Loucy (cell line): Measurements from ENCODE around the gene ZFP90.

Experiments used
- H2AFZ ChIP-seq: fragments of 200-600 bp; sonication (generic); 2 replicates; pipeline ENCODE4 v1.6.0; 2016; ENCODE audit warnings: antibody characterized with exemption, mild to moderate bottlenecking, low read length, moderate library complexity
- H3F3A ChIP-seq: fragments of 200-600 bp; 2 replicates; pipeline ENCODE4 v1.6.0; 2016; ENCODE audit warnings: antibody characterized with exemption, low read depth, mild to moderate bottlenecking
- H3K27me3 ChIP-seq: fragments of 200-600 bp; sonication (generic); 2 replicates; pipeline ENCODE4 v1.6.1; 2014; ENCODE audit warnings: low read length, mild to moderate bottlenecking; ENCODE audit not compliant: insufficient read depth, poor library complexity, severe bottlenecking
- H3K36me3 ChIP-seq: fragments of 200-600 bp; sonication (generic); 2 replicates; pipeline ENCODE4 v1.6.1; 2016; ENCODE audit warnings: low read length; ENCODE audit not compliant: insufficient read depth
- H3K4me1 ChIP-seq: fragments of 200-600 bp; sonication (generic); 2 replicates; pipeline ENCODE4 v1.5.1; 2014; ENCODE audit warnings: low read length, mild to moderate bottlenecking; ENCODE audit not compliant: insufficient read depth, poor library complexity, severe bottlenecking
- H3K4me2 ChIP-seq: fragments of 200-600 bp; sonication (generic); 2 replicates; pipeline ENCODE4 v1.6.0; 2014; ENCODE audit warnings: antibody characterized with exemption, low read length, low read depth, mild to moderate bottlenecking; ENCODE audit not compliant: poor library complexity, severe bottlenecking
- H3K4me3 ChIP-seq: fragments of 200-600 bp; sonication (generic); 2 replicates; pipeline ENCODE4 v1.5.1; 2014; ENCODE audit warnings: low read length, mild to moderate bottlenecking, mixed read lengths; ENCODE audit not compliant: poor library complexity, severe bottlenecking
- H3K79me2 ChIP-seq: fragments of 200-600 bp; sonication (generic); 2 replicates; pipeline ENCODE4 v1.6.1; 2014; ENCODE audit warnings: low read length; ENCODE audit not compliant: insufficient read depth
- H3K9ac ChIP-seq: fragments of 200-600 bp; sonication (generic); 2 replicates; pipeline ENCODE4 v1.6.0; 2014; ENCODE audit warnings: mild to moderate bottlenecking, low read depth, low read length, moderate library complexity; ENCODE audit not compliant: poor library complexity, severe bottlenecking
- H3K9me2 ChIP-seq: fragments of 200-600 bp; sonication (generic); replicated peaks from 2 replicates; pipeline ENCODE4 v1.6.1; 2016; ENCODE audit warnings: low read depth, low read length, mixed read lengths
- H3K9me3 ChIP-seq: fragments of 200-600 bp; sonication (generic); 2 replicates; pipeline ENCODE4 v1.6.1; 2014; ENCODE audit warnings: mild to moderate bottlenecking, antibody characterized with exemption, low read length, low read depth; ENCODE audit not compliant: insufficient read depth
- H4K20me1 ChIP-seq: fragments of 200-600 bp; sonication (generic); 2 replicates; pipeline ENCODE4 v1.6.0; 2014; ENCODE audit warnings: antibody characterized with exemption, low read length, mild to moderate bottlenecking; ENCODE audit not compliant: insufficient read depth, poor library complexity, severe bottlenecking
- EZH2phosphoT487 ChIP-seq: fragments of 200-600 bp; IDR thresholded peaks from 2 replicates; pipeline ENCODE4 v1.6.1; 2018; ENCODE audit warnings: antibody characterized with exemption, mild to moderate bottlenecking, moderate library complexity, borderline replicate concordance
- TF ChIP-seq, protein P1 (sequence below): fragments of 200-600 bp; sonication (generic); conservative IDR thresholded peaks from 2 replicates; pipeline ENCODE4 v1.5.1; 2014; ENCODE audit warnings: mild to moderate bottlenecking, antibody characterized with exemption, low read length

The ZFP90 gene

DNA sequence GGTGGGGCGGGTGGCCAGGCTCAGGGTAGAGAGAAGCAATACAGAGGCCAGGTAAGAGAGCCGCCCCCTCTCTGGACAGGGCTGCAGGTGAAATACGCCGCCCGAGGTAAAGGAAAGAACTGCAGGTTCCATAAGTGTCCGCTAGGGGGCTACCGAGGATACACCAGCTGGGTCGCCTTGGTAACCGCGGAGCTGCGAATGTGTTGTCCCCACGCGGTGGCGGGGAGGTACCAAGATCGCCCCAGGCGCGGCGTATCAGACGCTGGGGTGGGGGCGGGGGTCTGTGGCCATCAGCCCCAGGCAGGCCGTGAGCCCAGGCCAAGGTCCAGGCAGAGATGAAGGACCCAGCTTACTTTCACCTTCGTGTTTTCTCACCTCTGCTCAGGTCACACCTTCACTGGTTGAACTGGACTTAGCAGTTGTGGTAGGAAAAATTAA is 18.4 kb upstream of the ZFP90 start:
- Histone ChIP-seq H3K27me3 (no peaks in the 10 kb centered on the region), H2AFZ (no peak overlapping the region), H3K9me3 (no peaks in the 10 kb centered on the region), H3K9ac (no peak overlapping the region), H3K9me2 (no peaks in the 10 kb centered on the region), H3K4me2 (peak overlapping the region; percentile 61), H3K4me1 (no peaks in the 10 kb centered on the region), H4K20me1 (no peaks in the 10 kb centered on the region), H3F3A (no peaks in the 10 kb centered on the region), H3K79me2 (no peaks in the 10 kb centered on the region), H3K4me3 (peak overlapping the region; percentile 49), H3K36me3 (no peaks in the 10 kb centered on the region)
- no peak for TF ChIP-seq EZH2phosphoT487
- TF ChIP-seq, protein P1, sequence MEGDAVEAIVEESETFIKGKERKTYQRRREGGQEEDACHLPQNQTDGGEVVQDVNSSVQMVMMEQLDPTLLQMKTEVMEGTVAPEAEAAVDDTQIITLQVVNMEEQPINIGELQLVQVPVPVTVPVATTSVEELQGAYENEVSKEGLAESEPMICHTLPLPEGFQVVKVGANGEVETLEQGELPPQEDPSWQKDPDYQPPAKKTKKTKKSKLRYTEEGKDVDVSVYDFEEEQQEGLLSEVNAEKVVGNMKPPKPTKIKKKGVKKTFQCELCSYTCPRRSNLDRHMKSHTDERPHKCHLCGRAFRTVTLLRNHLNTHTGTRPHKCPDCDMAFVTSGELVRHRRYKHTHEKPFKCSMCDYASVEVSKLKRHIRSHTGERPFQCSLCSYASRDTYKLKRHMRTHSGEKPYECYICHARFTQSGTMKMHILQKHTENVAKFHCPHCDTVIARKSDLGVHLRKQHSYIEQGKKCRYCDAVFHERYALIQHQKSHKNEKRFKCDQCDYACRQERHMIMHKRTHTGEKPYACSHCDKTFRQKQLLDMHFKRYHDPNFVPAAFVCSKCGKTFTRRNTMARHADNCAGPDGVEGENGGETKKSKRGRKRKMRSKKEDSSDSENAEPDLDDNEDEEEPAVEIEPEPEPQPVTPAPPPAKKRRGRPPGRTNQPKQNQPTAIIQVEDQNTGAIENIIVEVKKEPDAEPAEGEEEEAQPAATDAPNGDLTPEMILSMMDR, result peak; percentile 99

DNA sequence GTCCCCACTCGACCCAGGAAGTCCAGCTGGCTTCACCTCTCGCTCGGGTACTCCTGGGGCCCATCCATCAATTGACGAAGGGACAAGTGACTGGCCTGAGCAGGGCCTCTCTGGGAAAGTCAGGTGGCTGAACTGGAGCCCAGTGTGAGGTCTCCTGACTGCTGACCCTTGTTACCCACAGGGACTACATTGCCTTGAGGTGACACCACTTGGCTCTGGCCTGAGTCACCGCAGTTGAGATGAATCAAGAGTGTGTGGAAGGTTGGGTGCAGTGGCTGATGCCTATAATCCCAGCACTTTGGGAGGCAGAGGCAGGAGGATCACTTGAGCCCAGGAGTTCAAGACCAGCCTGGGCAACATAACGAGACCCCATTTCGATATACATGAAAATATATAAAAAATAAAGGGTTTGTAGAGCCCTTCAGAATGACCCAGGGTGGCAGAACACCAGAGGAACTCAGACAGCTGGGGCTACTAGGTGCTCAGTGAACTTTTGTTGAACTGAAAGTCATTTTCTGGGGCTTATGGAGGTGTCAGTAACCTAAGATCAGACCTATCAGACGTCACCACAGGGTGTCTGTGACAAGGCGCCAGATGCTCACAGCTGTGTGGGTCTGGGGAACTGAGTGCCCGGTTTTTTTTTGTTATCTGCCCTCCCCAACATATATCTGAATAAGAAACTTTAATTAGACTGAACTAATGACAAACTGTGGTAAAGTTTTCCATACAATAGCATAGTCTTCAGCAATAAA is 14.8 kb upstream of the ZFP90 start:
- no peak for TF ChIP-seq EZH2phosphoT487
- TF ChIP-seq, protein P1, result no peak
- Histone ChIP-seq H4K20me1 (no peaks in the 10 kb centered on the region), H3K36me3 (no peaks in the 10 kb centered on the region), H3K4me2 (no peak overlapping the region), H3K9me3 (no peaks in the 10 kb centered on the region), H3K27me3 (no peaks in the 10 kb centered on the region), H3F3A (no peaks in the 10 kb centered on the region), H2AFZ (no peak overlapping the region), H3K4me3 (no peak overlapping the region), H3K9me2 (no peaks in the 10 kb centered on the region), H3K9ac (no peak overlapping the region), H3K79me2 (no peaks in the 10 kb centered on the region), H3K4me1 (no peaks in the 10 kb centered on the region)

DNA sequence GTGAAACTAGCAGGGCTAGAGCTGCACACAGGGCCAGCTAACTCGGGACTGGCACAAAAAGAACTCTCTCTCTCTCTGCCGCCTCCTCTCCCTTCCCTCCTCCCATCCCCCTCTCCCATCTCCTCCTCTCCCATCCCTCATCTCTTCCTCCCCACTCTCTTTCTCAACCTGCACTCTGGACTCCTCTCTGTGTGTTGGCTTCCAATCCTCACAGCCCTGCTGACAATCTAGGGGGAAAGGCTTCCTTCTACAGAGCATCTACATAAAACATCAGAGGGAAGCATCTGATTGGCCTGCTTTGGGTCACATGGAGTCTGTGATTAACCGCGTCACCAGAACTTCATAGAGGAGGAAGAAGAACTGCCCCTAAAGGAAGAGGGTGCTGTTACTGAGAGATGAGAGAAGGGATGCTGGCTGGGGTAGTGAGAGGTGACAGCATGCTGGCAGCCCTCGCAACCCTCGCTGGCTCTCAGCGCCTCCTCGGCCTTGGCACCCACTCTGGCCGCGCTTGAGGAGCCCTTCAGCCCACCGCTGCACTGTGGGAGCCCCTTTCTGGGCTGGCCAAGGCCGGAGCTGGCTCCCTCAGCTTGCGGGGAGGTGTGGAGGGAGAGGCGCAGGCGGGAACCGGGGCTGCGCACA is 12.8 kb upstream of the ZFP90 start:
- Histone ChIP-seq H3K4me1 (no peaks in the 10 kb centered on the region), H3K9me2 (no peaks in the 10 kb centered on the region), H3K4me2 (no peak overlapping the region), H2AFZ (no peak overlapping the region), H3K79me2 (no peaks in the 10 kb centered on the region), H3K27me3 (peaks cover 8% of the 10 kb centered on the region), H3K4me3 (no peak overlapping the region), H3K9ac (no peak overlapping the region), H4K20me1 (no peaks in the 10 kb centered on the region), H3K9me3 (no peaks in the 10 kb centered on the region), H3K36me3 (no peaks in the 10 kb centered on the region), H3F3A (no peaks in the 10 kb centered on the region)
- TF ChIP-seq EZH2phosphoT487, result no peak
- TF ChIP-seq, protein P1, result no peak
